Stimulated activated CD8-positive, alpha-beta memory T cell treated with anti-CD3 and anti-CD28 coated beads, Interleukin-12 subunit alpha, Interleukin-12 subunit beta, amount 100 ng/mL, for 24 hours (primary cell): ENCODE results near the gene CADM2.
"Not testable (repeated sequence)": the region's sequence is repeated elsewhere in the genome, so short reads cannot be mapped to it uniquely, and the experiment has no call there.

Experiments used
- DNase-seq: peaks from one replicate; pipeline ENCODE4 v3.0.0-alpha.2; 2020; ENCODE audit errors: extremely low read depth

Gene CADM2

GRCh38 chr3:85481411-85482212, 522.8 kb downstream of the CADM2 start:
- DNase-seq = no peak

GRCh38 chr3:85482213-85482490, 523.4 kb downstream of the CADM2 start:
- no peak for DNase-seq

GRCh38 chr3:85483986-85484385, 525.2 kb downstream of the CADM2 start:
- no peak for DNase-seq

- DNase-seq = no peak
Measured at GRCh38 chr3:85487375-85487774, 528.6 kb downstream of the CADM2 start.

GRCh38 chr3:85495602-85496001, 536.8 kb downstream of the CADM2 start:
- DNase-seq = no peak

- DNase-seq = no peak
Measured at GRCh38 chr3:85498177-85498576, 539.4 kb downstream of the CADM2 start.

GRCh38 chr3:85502148-85502875, 543.5 kb downstream of the CADM2 start:
- DNase-seq = no peak

- not testable (repeated sequence) for DNase-seq
Measured at GRCh38 chr3:85504129-85504784, 545.5 kb downstream of the CADM2 start.

GRCh38 chr3:85504785-85505511, 546.2 kb downstream of the CADM2 start:
- not testable (repeated sequence) for DNase-seq

- DNase-seq = not testable (repeated sequence)
Measured at GRCh38 chr3:85507052-85507451, 548.3 kb downstream of the CADM2 start.

- no peak for DNase-seq
Measured at GRCh38 chr3:85508659-85509058, 549.9 kb downstream of the CADM2 start.

GRCh38 chr3:85516146-85516545, 557.4 kb downstream of the CADM2 start:
- no peak for DNase-seq

GRCh38 chr3:85524104-85524503, 565.3 kb downstream of the CADM2 start:
- DNase-seq = no peak

GRCh38 chr3:85525264-85525663, 566.5 kb downstream of the CADM2 start:
- no peak for DNase-seq

- no peak for DNase-seq
Measured at GRCh38 chr3:85533586-85533985, 574.8 kb downstream of the CADM2 start.

- no peak for DNase-seq
Measured at GRCh38 chr3:85535517-85535916, 576.7 kb downstream of the CADM2 start.

- no peak for DNase-seq
Measured at GRCh38 chr3:85539232-85539631, 580.4 kb downstream of the CADM2 start.

GRCh38 chr3:85554153-85554552, 595.4 kb downstream of the CADM2 start:
- DNase-seq = no peak

- no peak for DNase-seq
Measured at GRCh38 chr3:85560088-85560785, 601.4 kb downstream of the CADM2 start.

GRCh38 chr3:85567071-85567676, 608.4 kb downstream of the CADM2 start:
- no peak for DNase-seq

- DNase-seq = no peak
Measured at GRCh38 chr3:85570819-85571218, 612.0 kb downstream of the CADM2 start.
